NCI-H774 (cell line): Measurements from ENCODE around the gene ZMIZ2.

ENCODE experiments used
- DNase-seq: peaks from one replicate; lab custom pipeline; 2025; lab: John Stamatoyannopoulos, UW

The ZMIZ2 gene

GRCh38 chr7:44757739-44758138 is 9.1 kb downstream of the ZMIZ2 start:
- DNase-seq, result no peak

- DNase-seq, result no peak
Measured at GRCh38 chr7:44759246-44759645, 10.6 kb downstream of the ZMIZ2 start.

GRCh38 chr7:44760034-44760580 is 11.5 kb downstream of the ZMIZ2 start:
- DNase-seq, result no peak

- no peak for DNase-seq
Measured at GRCh38 chr7:44761207-44762161, 12.8 kb downstream of the ZMIZ2 start.

- no peak for DNase-seq
Measured at GRCh38 chr7:44762300-44762699, 13.7 kb downstream of the ZMIZ2 start.

- no peak for DNase-seq
Measured at GRCh38 chr7:44762726-44763522, 14.3 kb downstream of the ZMIZ2 start.

- DNase-seq, result no peak
Measured at GRCh38 chr7:44764081-44764480, 15.4 kb downstream of the ZMIZ2 start.

- DNase-seq, result no peak
Measured at GRCh38 chr7:44764665-44765578, 16.3 kb downstream of the ZMIZ2 start.

GRCh38 chr7:44765579-44766415 is 17.1 kb downstream of the ZMIZ2 start:
- no peak for DNase-seq

- no peak for DNase-seq
Measured at GRCh38 chr7:44766416-44766801, 17.8 kb downstream of the ZMIZ2 start.

- DNase-seq, result no peak
Measured at GRCh38 chr7:44767134-44767911, 18.7 kb downstream of the ZMIZ2 start.

- DNase-seq, result no peak
Measured at GRCh38 chr7:44767912-44768627, 19.4 kb downstream of the ZMIZ2 start.

GRCh38 chr7:44768628-44769371 is 20.2 kb downstream of the ZMIZ2 start:
- no peak for DNase-seq

- no peak for DNase-seq
Measured at GRCh38 chr7:44769376-44769775, 20.7 kb downstream of the ZMIZ2 start.

- DNase-seq, result no peak
Measured at GRCh38 chr7:44769776-44770294, 21.2 kb downstream of the ZMIZ2 start.

GRCh38 chr7:44771358-44771757 is 22.7 kb downstream of the ZMIZ2 start:
- DNase-seq, result no peak

- DNase-seq, result no peak
Measured at GRCh38 chr7:44772440-44772839, 23.8 kb downstream of the ZMIZ2 start.

- DNase-seq, result no peak
Measured at GRCh38 chr7:44772867-44773266, 24.2 kb downstream of the ZMIZ2 start.
